Liver (tissue), 9 donors: ENCODE data around the gene CLINT1. TPM values are rescaled to one million over a fixed set of nuclear protein-coding genes. Genes with fewer than 3 reads are reported as not detected.

Source experiments
- DNase-seq: peaks from one replicate; pipeline ENCODE4 v3.0.0-alpha.2; 2017; ENCODE audit warnings: low spot score
- H3K27ac ChIP-seq, 2 donors: one replicate each; pipeline ENCODE4 v1.7.0; 2013; ENCODE audit warnings: inconsistent platforms in 2 of 2, low read length in 2 of 2, control low read depth in 1 of 2, low read depth in 1 of 2, mild to moderate bottlenecking in 1 of 2
- H3K27me3 ChIP-seq, 4 donors: one replicate each; pipeline versions ENCODE4 v1.6.1 to v1.7.0; 2013; ENCODE audit warnings: low read length in 3 of 4, inconsistent platforms in 1 of 4, mild to moderate bottlenecking in 1 of 4, moderate library complexity in 1 of 4; ENCODE audit not compliant: control insufficient read depth in 4 of 4, insufficient read depth in 4 of 4
- H3K36me3 ChIP-seq, 4 donors: one replicate each; pipeline versions ENCODE4 v1.6.1 to v1.7.0; 2013; ENCODE audit warnings: low read length in 3 of 4, mild to moderate bottlenecking in 3 of 4, low read depth in 1 of 4, moderate library complexity in 1 of 4; ENCODE audit not compliant: control insufficient read depth in 4 of 4, insufficient read depth in 3 of 4
- H3K4me1 ChIP-seq, 4 donors: one replicate each; pipeline versions ENCODE4 v1.6.1 to v1.7.0; 2013; ENCODE audit warnings: low read length in 3 of 4, mild to moderate bottlenecking in 3 of 4, moderate library complexity in 1 of 4; ENCODE audit not compliant: control insufficient read depth in 4 of 4, insufficient read depth in 4 of 4
- H3K4me3 ChIP-seq, 3 donors: one replicate each; pipeline versions ENCODE4 v1.6.1 to v1.7.0; 2013; ENCODE audit warnings: low read length in 3 of 3, control low read depth in 1 of 3, low read depth in 1 of 3, mild to moderate bottlenecking in 1 of 3
- H3K9ac ChIP-seq, 2 donors: one replicate each; pipeline ENCODE4 v1.7.0; 2013; ENCODE audit warnings: low read length in 2 of 2, mild to moderate bottlenecking in 2 of 2, moderate library complexity in 2 of 2, control low read depth in 1 of 2, low read depth in 1 of 2
- H3K9me3 ChIP-seq, 4 donors: one replicate each; pipeline versions ENCODE4 v1.6.1 to v1.7.0; 2013; ENCODE audit warnings: low read length in 3 of 4; ENCODE audit not compliant: control insufficient read depth in 4 of 4
- ATF3 ChIP-seq: IDR thresholded peaks from 2 replicates; pipeline ENCODE4 v1.6.1; 2016; ENCODE audit warnings: antibody characterized with exemption
- CTCF ChIP-seq: fragments of 150-350 bp; IDR thresholded peaks from 2 replicates; pipeline ENCODE4 v1.5.1; 2017; ENCODE audit warnings: improper control_type of control experiment, low read depth, low read length; ENCODE audit not compliant: missing input control
- EGR1 ChIP-seq, 2 donors: IDR thresholded peaks; 2 replicates each; pipeline ENCODE4 v1.6.1; 2016 to 2018; ENCODE audit warnings: antibody characterized with exemption in 2 of 2, low read depth in 2 of 2
- FOXA1 ChIP-seq: IDR thresholded peaks from 2 replicates; pipeline ENCODE4 v1.6.1; 2016; ENCODE audit warnings: antibody characterized with exemption
- FOXA2 ChIP-seq: IDR thresholded peaks from 2 replicates; pipeline ENCODE4 v1.6.1; 2016; ENCODE audit warnings: antibody characterized with exemption
- GABPA ChIP-seq, 2 donors: IDR thresholded peaks in 1 of 2; conservative IDR thresholded peaks in 1 of 2; 2 replicates each; pipeline ENCODE4 v1.6.1; 2016; ENCODE audit warnings: antibody characterized with exemption in 2 of 2, mild to moderate bottlenecking in 1 of 2, moderate library complexity in 1 of 2
- HNF4A ChIP-seq, 2 donors: conservative IDR thresholded peaks; 2 replicates each; pipeline ENCODE4 v1.6.1; 2016; ENCODE audit warnings: antibody characterized with exemption in 2 of 2, mild to moderate bottlenecking in 2 of 2
- HNF4G ChIP-seq: IDR thresholded peaks from 2 replicates; pipeline ENCODE4 v1.6.1; 2016; ENCODE audit warnings: antibody characterized with exemption
- JUND ChIP-seq, 2 donors: IDR thresholded peaks; 2 replicates each; pipeline ENCODE4 v1.6.1; 2016; ENCODE audit warnings: antibody characterized with exemption in 2 of 2
- MAX ChIP-seq: IDR thresholded peaks from 2 replicates; pipeline ENCODE4 v1.6.1; 2016; ENCODE audit warnings: antibody characterized with exemption
- NR2F2 ChIP-seq: IDR thresholded peaks from 2 replicates; pipeline ENCODE4 v1.6.1; 2016; ENCODE audit warnings: antibody characterized with exemption
- RAD21 ChIP-seq, 2 donors: IDR thresholded peaks; 2 replicates each; pipeline ENCODE4 v1.6.1; 2016; ENCODE audit warnings: antibody characterized with exemption in 2 of 2, mild to moderate bottlenecking in 2 of 2
- REST ChIP-seq: IDR thresholded peaks from 2 replicates; pipeline ENCODE4 v1.6.1; 2016; ENCODE audit warnings: antibody characterized with exemption, mild to moderate bottlenecking
- RXRA ChIP-seq, 2 donors: IDR thresholded peaks; 2 replicates each; pipeline ENCODE4 v1.6.1; 2017 to 2018; ENCODE audit warnings: antibody characterized with exemption in 2 of 2, mild to moderate bottlenecking in 1 of 2
- SP1 ChIP-seq: IDR thresholded peaks from 2 replicates; pipeline ENCODE4 v1.6.1; 2018; ENCODE audit warnings: antibody characterized with exemption, mild to moderate bottlenecking
- TAF1 ChIP-seq: conservative IDR thresholded peaks from 2 replicates; pipeline ENCODE4 v1.6.1; 2016; ENCODE audit warnings: antibody characterized with exemption, mild to moderate bottlenecking
- YY1 ChIP-seq: IDR thresholded peaks from 2 replicates; pipeline ENCODE4 v1.6.1; 2016; ENCODE audit warnings: antibody characterized with exemption, mild to moderate bottlenecking
- ZBTB33 ChIP-seq: IDR thresholded peaks from 2 replicates; pipeline ENCODE4 v1.6.1; 2016; ENCODE audit warnings: antibody characterized with exemption
- WGBS: extraction: QIAGEN DNeasy Blood & Tissue Kit; methylation state at CpG from one replicate; pipeline ENCODE4 v1.1.7; 2013; 5-methylcytosine and 5-hydroxymethylcytosine counted together
- polyA plus RNA-seq, 2 donors: library from polyadenylated mRNA; stranded (reverse) in 1 of 2; unstranded in 1 of 2; fragments of 200-250 nt in 1 of 2; fragments of >200 nt in 1 of 2; fragmentation: Nextera tagmentation in 1 of 2; extraction: Ambion mirVana in 1 of 2; gene quantifications; one replicate each; pipeline versions ENCODE4 v1.2.1 to v1.2.3, GENCODE V29; 2013 to 2015
- total RNA-seq, 2 donors: library from RNA; depleted of rRNA; stranded (reverse); fragments of >200 nt; gene quantifications; one replicate each; pipeline ENCODE4 v1.2.3, GENCODE V29; 2014
- donor health status: healthy.
- donor health status: healthy.
- donor health status: healthy.
- donor health status: healthy.
- donor health status: healthy.

The CLINT1 gene
- total and polyA plus RNA-seq, 4 donors: 34.8 to 115 (median 68.3) TPM

- Histone ChIP-seq H3K4me1 (peaks cover 4 to 43% (median 23%) of the 10 kb centered on the region in 4 donors), H3K9me3 (no peaks in the 10 kb centered on the region), H3K4me3 (no peak overlapping the region), H3K27me3 (no peaks in the 10 kb centered on the region), H3K27ac (peak overlapping the region; percentile 13 to 23), H3K36me3 (peaks cover 0 to 2% (median 0%) of the 10 kb centered on the region in 4 donors), H3K9ac (no peak overlapping the region)
- WGBS: 65% methylated on average over 8 of the region's 8 CpGs
- no peak for DNase-seq
- TF ChIP-seq RXRA (IDR thresholded peaks at IDR 0.05): no peak
- no peak for TF ChIP-seq CTCF
- TF ChIP-seq EGR1 (IDR thresholded peaks at IDR 0.05; ENCODE audit: low read depth in 2 of 2): no peak
- no peak for TF ChIP-seq NR2F2
Observed at GRCh38 chr5:157828105-157828943, 30.6 kb downstream of the CLINT1 start.

- TF ChIP-seq FOXA1: no peak
- no peak for TF ChIP-seq JUND (IDR thresholded peaks at IDR 0.05)
- TF ChIP-seq CTCF: no peak
- TF ChIP-seq ZBTB33: no peak
- no peak for TF ChIP-seq EGR1 (IDR thresholded peaks at IDR 0.05; ENCODE audit: low read depth in 2 of 2)
- no peak for TF ChIP-seq FOXA2
- TF ChIP-seq RAD21 (IDR thresholded peaks at IDR 0.05): no peak
- TF ChIP-seq TAF1: no peak
- no peak for TF ChIP-seq ATF3
- TF ChIP-seq REST: no peak
- no peak for TF ChIP-seq RXRA (IDR thresholded peaks at IDR 0.05)
- TF ChIP-seq HNF4A (conservative IDR thresholded peaks at IDR 0.05): no peak
- no peak for TF ChIP-seq GABPA (IDR thresholded peaks at IDR 0.05 in 1 of 2, conservative IDR thresholded peaks at IDR 0.05 in 1 of 2)
- no peak for TF ChIP-seq YY1
- no peak for TF ChIP-seq SP1
- TF ChIP-seq HNF4G: no peak
- no peak for TF ChIP-seq NR2F2
- TF ChIP-seq MAX: no peak
- Histone ChIP-seq H3K9ac (no peak overlapping the region), H3K27ac (no peak overlapping the region), H3K4me3 (no peak overlapping the region), H3K36me3 (peaks cover 0 to 2% (median 0%) of the 10 kb centered on the region in 4 donors), H3K27me3 (no peaks in the 10 kb centered on the region), H3K9me3 (no peaks in the 10 kb centered on the region), H3K4me1 (peaks cover 4 to 44% (median 26%) of the 10 kb centered on the region in 4 donors)
- no peak for DNase-seq
- WGBS: 14% methylated on average over 3 of the region's 3 CpGs
Observed at GRCh38 chr5:157827423-157827822, 31.5 kb downstream of the CLINT1 start.
